CD14-positive monocyte (primary cell): ENCODE data around the gene SS18. TPM values are rescaled to one million over a fixed set of nuclear protein-coding genes. Genes with fewer than 3 reads are reported as not detected.

Source experiments
- DNase-seq, 3 donors: peaks; one replicate each; pipeline ENCODE4 v3.0.0-alpha.2; 2011 to 2022
- H2AFZ ChIP-seq: 2 replicates; pipeline ENCODE4 v1.6.0; 2012; ENCODE audit warnings: mild to moderate bottlenecking, low read depth, low read length, inconsistent platforms; ENCODE audit not compliant: insufficient read depth, poor library complexity, severe bottlenecking
- H3K27ac ChIP-seq, 2 donors: 1 replicate in 1 of 2; 2 replicates in 1 of 2; pipeline ENCODE4 v1.5.1; 2012 to 2013; ENCODE audit warnings: low read length in 2 of 2, control low read depth in 1 of 2, inconsistent platforms in 1 of 2, low read depth in 1 of 2, mild to moderate bottlenecking in 1 of 2
- H3K27me3 ChIP-seq, 2 donors: one replicate each; pipeline versions ENCODE4 v1.6.0 to v1.6.1; 2011 to 2013; ENCODE audit warnings: low read length in 2 of 2; ENCODE audit not compliant: control insufficient read depth in 2 of 2, insufficient read depth in 2 of 2
- H3K36me3 ChIP-seq, 2 donors: replicated peaks in 1 of 2; 1 replicate in 1 of 2; 2 replicates in 1 of 2; pipeline versions ENCODE4 v1.5.1 to v1.6.1; 2012 to 2013; ENCODE audit warnings: low read length in 2 of 2, control low read depth in 1 of 2, inconsistent platforms in 1 of 2, mild to moderate bottlenecking in 1 of 2; ENCODE audit not compliant: insufficient read depth in 2 of 2, control insufficient read depth in 1 of 2
- H3K4me1 ChIP-seq, 2 donors: 1 replicate in 1 of 2; 2 replicates in 1 of 2; pipeline versions ENCODE4 v1.5.1 to v1.6.1; 2012 to 2013; ENCODE audit warnings: low read length in 2 of 2, control low read depth in 1 of 2, inconsistent platforms in 1 of 2, mild to moderate bottlenecking in 1 of 2, moderate library complexity in 1 of 2; ENCODE audit not compliant: insufficient read depth in 2 of 2, control insufficient read depth in 1 of 2
- H3K4me2 ChIP-seq: replicated peaks from 2 replicates; pipeline ENCODE3; 2012; ENCODE audit warnings: low read length, moderate library complexity, mild to moderate bottlenecking; ENCODE audit not compliant: poor library complexity, severe bottlenecking; ENCODE audit errors: extremely low read depth
- H3K4me3 ChIP-seq, 3 experiments: fragments of 200-600 bp in 1 of 3; sonication (generic) in 1 of 3; replicated peaks in 1 of 3; 1 replicate in 2 of 3; 2 replicates in 1 of 3; pipeline ENCODE4 v1.5.1; 2011 to 2013; ENCODE audit warnings: low read length in 3 of 3, mild to moderate bottlenecking in 3 of 3, control low read depth in 2 of 3, low read depth in 2 of 3, inconsistent platforms in 1 of 3, moderate library complexity in 1 of 3
- H3K79me2 ChIP-seq: 2 replicates; pipeline ENCODE4 v1.6.0; 2012; ENCODE audit warnings: mild to moderate bottlenecking, control low read depth, inconsistent platforms, low read length, moderate library complexity; ENCODE audit not compliant: insufficient read depth
- H3K9ac ChIP-seq: 2 replicates; pipeline ENCODE4 v1.6.0; 2017; ENCODE audit warnings: low read length, mild to moderate bottlenecking; ENCODE audit not compliant: insufficient read depth, poor library complexity, severe bottlenecking
- H3K9me3 ChIP-seq, 2 donors: replicated peaks in 1 of 2; 1 replicate in 1 of 2; 2 replicates in 1 of 2; pipeline versions ENCODE4 v1.5.1 to v1.6.1; 2012 to 2013; ENCODE audit warnings: low read length in 2 of 2, control low read depth in 1 of 2; ENCODE audit not compliant: control insufficient read depth in 1 of 2, insufficient read depth in 1 of 2
- H4K20me1 ChIP-seq: 2 replicates; pipeline ENCODE4 v1.6.0; 2012; ENCODE audit warnings: mild to moderate bottlenecking, low read length, control low read depth, moderate library complexity; ENCODE audit not compliant: insufficient read depth
- H3K27ac Mint-ChIP-seq, 7 donors: one replicate each; pipeline ENCODE4 v1.8.0; 2020; ENCODE audit warnings: mild to moderate bottlenecking in 7 of 7, mixed read lengths in 7 of 7, moderate library complexity in 6 of 7, inconsistent platforms in 2 of 7
- H3K27me3 Mint-ChIP-seq, 3 donors: one replicate each; pipeline ENCODE4 v1.8.0; 2021 to 2022; ENCODE audit warnings: low read depth in 3 of 3, mild to moderate bottlenecking in 3 of 3, mixed read lengths in 3 of 3, moderate library complexity in 3 of 3, inconsistent platforms in 1 of 3
- H3K36me3 Mint-ChIP-seq, 2 donors: one replicate each; pipeline ENCODE4 v1.8.0; 2020; ENCODE audit warnings: mixed read lengths in 2 of 2, inconsistent platforms in 1 of 2, mild to moderate bottlenecking in 1 of 2
- H3K4me1 Mint-ChIP-seq: one replicate; pipeline ENCODE4 v1.8.0; 2020; ENCODE audit warnings: mild to moderate bottlenecking, mixed read lengths
- H3K4me3 Mint-ChIP-seq, 2 donors: one replicate each; pipeline ENCODE4 v1.8.0; 2020; ENCODE audit warnings: mild to moderate bottlenecking in 2 of 2, mixed read lengths in 2 of 2, moderate library complexity in 1 of 2
- H3K9me3 Mint-ChIP-seq, 7 donors: one replicate each; pipeline ENCODE4 v1.8.0; 2020 to 2022; ENCODE audit warnings: mixed read lengths in 7 of 7, mild to moderate bottlenecking in 6 of 7, moderate library complexity in 6 of 7, inconsistent platforms in 2 of 7
- CTCF ChIP-seq: fragments of 200-600 bp; IDR thresholded peaks from one replicate; pipeline ENCODE4 v1.8.0; 2022; ENCODE audit warnings: antibody characterized with exemption, mild to moderate bottlenecking
- WGBS: methylation state at CpG from one replicate; pipeline ENCODE4 v1.1.5; 2013; ENCODE audit warnings: missing lambda C conversion rate; ENCODE audit not compliant: insufficient coverage; 5-methylcytosine and 5-hydroxymethylcytosine counted together
- intact Hi-C, 2 donors: fragments of 100-400 bp; cut with micrococcal nuclease; formaldehyde crosslinking; loops; one replicate each; pipeline versions ENCODE4 v1.15.0 to v1.15.1; 2023
- polyA plus RNA-seq, 3 donors: library from polyadenylated mRNA; depleted of rRNA in 1 of 3; unstranded in 2 of 3; stranded (reverse) in 1 of 3; fragments of 300-500 nt in 2 of 3; fragments of >200 nt in 1 of 3; fragmentation: Illumina TruSeq in 2 of 3; gene quantifications; 1 replicate in 2 of 3; 2 replicates in 1 of 3; pipeline ENCODE4 v1.2.3, GENCODE V29; 2012 to 2021

SS18 gene
- polyA plus RNA-seq, 3 donors: 23.0 to 50.5 (median 36.3) TPM

- no peak for DNase-seq
- no peak for TF ChIP-seq CTCF
- H3K27ac ChIP-seq: no peak overlapping the region
- H3K27me3 Mint-ChIP-seq: peaks cover 0 to 1% (median 0%) of the 10 kb centered on the region in 3 donors
- H3K4me3 Mint-ChIP-seq: no peak overlapping the region
- no CpG with 5 or more reads among the region's 3 CpGs for WGBS
- no peak overlapping the region for H3K27ac Mint-ChIP-seq
- H2AFZ ChIP-seq: no peak overlapping the region
- H3K4me1 Mint-ChIP-seq: no peaks in the 10 kb centered on the region
- H3K9me3 ChIP-seq: no peaks in the 10 kb centered on the region
- H3K36me3 Mint-ChIP-seq: peaks cover 57 to 67% of the 10 kb centered on the region in 2 donors
- H3K9ac ChIP-seq: no peak overlapping the region
- intact Hi-C loops: no loop called here
- peaks cover 73% of the 10 kb centered on the region for H4K20me1 ChIP-seq
- H3K36me3 ChIP-seq: peaks cover 57 to 75% of the 10 kb centered on the region in 2 donors
- H3K4me1 ChIP-seq: no peaks in the 10 kb centered on the region
- H3K4me3 ChIP-seq: no peak overlapping the region
- no peaks in the 10 kb centered on the region for H3K27me3 ChIP-seq
- H3K4me2 ChIP-seq: no peak overlapping the region
- peaks cover 64% of the 10 kb centered on the region for H3K79me2 ChIP-seq
- H3K9me3 Mint-ChIP-seq: no peaks in the 10 kb centered on the region
Measured at GRCh38 chr18:26082475-26082874, 7.9 kb downstream of the SS18 start.

GRCh38 chr18:26074246-26074645 is 16.2 kb downstream of the SS18 start:
- intact Hi-C loops: no loop called here
- H3K4me3 Mint-ChIP-seq: no peak overlapping the region
- WGBS: no CpG with 5 or more reads among the region's 2 CpGs

More at GRCh38 chr18:26074246-26074645, 16.2 kb downstream of the SS18 start:
- Mint-ChIP-seq H3K9me3 (peaks cover 0 to 2% (median 0%) of the 10 kb centered on the region in 7 donors), H3K4me1 (peaks cover 8% of the 10 kb centered on the region), H3K36me3 (peaks cover 58 to 80% of the 10 kb centered on the region in 2 donors), H3K27me3 (no peaks in the 10 kb centered on the region), H3K27ac (no peak overlapping the region)
- peaks cover 0 to 4% of the 10 kb centered on the region in 2 donors for H3K9me3 ChIP-seq
- no peak overlapping the region for H2AFZ ChIP-seq
- peaks cover 23% of the 10 kb centered on the region for H4K20me1 ChIP-seq
- H3K4me3 ChIP-seq: no peak overlapping the region
- peak overlapping the region in 1 of 2 donors; percentile 21 for H3K27ac ChIP-seq
- TF ChIP-seq CTCF: no peak
- no peaks in the 10 kb centered on the region for H3K4me1 ChIP-seq
- no peak overlapping the region for H3K4me2 ChIP-seq
- H3K36me3 ChIP-seq: peaks cover 55 to 88% of the 10 kb centered on the region in 2 donors
- no peak overlapping the region for H3K9ac ChIP-seq
- H3K27me3 ChIP-seq: no peaks in the 10 kb centered on the region
- H3K79me2 ChIP-seq: peaks cover 18% of the 10 kb centered on the region
- DNase-seq: no peak
